Heart left ventricle (tissue), 16 donors: ENCODE results near the gene GOLGA6D. TPM values are rescaled to one million over a fixed set of nuclear protein-coding genes. Genes with fewer than 3 reads are reported as not detected.
"Not testable (repeated sequence)": the region's sequence is repeated elsewhere in the genome, so short reads cannot be mapped to it uniquely, and the experiment has no call there.

ENCODE experiments used
- ATAC-seq, 4 donors: fragments of 200-7000 bp; cut with Tn5 transposase; one replicate each; pipeline ENCODE4 v1.9.1; 2020 to 2022; ENCODE audit warnings: moderate library complexity in 4 of 4, mild to moderate bottlenecking in 3 of 4, moderate number of reproducible peaks in 1 of 4
- DNase-seq, 5 donors: peaks; one replicate each; pipeline ENCODE4 v3.0.0-alpha.2; 2020
- H3K27ac ChIP-seq, 12 donors: fragments of 200-600 bp; sonication (generic) in 4 of 12; one replicate each; pipeline versions ENCODE4 v1.5.0 to v1.8.0; 2016 to 2022; ENCODE audit warnings: mild to moderate bottlenecking in 2 of 12
- H3K27me3 ChIP-seq, 9 donors: fragments of 200-600 bp; sonication (generic) in 2 of 9; one replicate each; pipeline versions ENCODE4 v1.5.1 to v1.8.0; 2016 to 2022; ENCODE audit warnings: mild to moderate bottlenecking in 3 of 9
- H3K36me3 ChIP-seq, 9 donors: fragments of 200-600 bp; sonication (generic) in 2 of 9; one replicate each; pipeline versions ENCODE4 v1.5.0 to v1.8.0; 2018 to 2022; ENCODE audit warnings: mild to moderate bottlenecking in 2 of 9
- H3K4me1 ChIP-seq, 12 donors: fragments of 200-600 bp; sonication (generic) in 4 of 12; one replicate each; pipeline versions ENCODE4 v1.5.0 to v1.8.0; 2016 to 2022; ENCODE audit warnings: mild to moderate bottlenecking in 3 of 12
- H3K4me3 ChIP-seq, 12 donors: fragments of 200-600 bp; sonication (generic) in 4 of 12; one replicate each; pipeline versions ENCODE4 v1.5.0 to v1.8.0; 2017 to 2022; ENCODE audit warnings: mild to moderate bottlenecking in 9 of 12, moderate library complexity in 4 of 12
- H3K9me3 ChIP-seq, 12 donors: fragments of 200-600 bp; sonication (generic) in 4 of 12; one replicate each; pipeline versions ENCODE4 v1.5.0 to v1.8.0; 2016 to 2022; ENCODE audit warnings: mild to moderate bottlenecking in 1 of 12
- CTCF ChIP-seq, 12 donors: fragments of 200-600 bp; sonication (generic) in 4 of 12; IDR thresholded peaks; one replicate each; pipeline versions ENCODE4 v1.5.0 to v1.8.0; 2018 to 2022; ENCODE audit warnings: antibody characterized with exemption in 12 of 12, mild to moderate bottlenecking in 5 of 12
- POLR2A ChIP-seq, 2 donors: fragments of 450-650 bp; IDR thresholded peaks; one replicate each; pipeline ENCODE4 v1.6.1; 2017; ENCODE audit warnings: antibody characterized with exemption in 2 of 2, mild to moderate bottlenecking in 2 of 2, moderate library complexity in 2 of 2
- WGBS, 4 donors: extraction: QIAGEN DNeasy Blood & Tissue Kit in 2 of 4; methylation state at CpG; one replicate each; pipeline versions ENCODE4 v1.1.5 to v1.1.7; 2013 to 2018; 5-methylcytosine and 5-hydroxymethylcytosine counted together
- intact Hi-C, 10 donors: fragments of 100-400 bp; cut with DNase I; formaldehyde crosslinking; loops; one replicate each; pipeline versions ENCODE4 v1.11.1 to v1.14.2; 2022
- polyA plus RNA-seq, 2 donors: library from polyadenylated mRNA; stranded (reverse); fragments of 200-250 nt; gene quantifications; one replicate each; pipeline ENCODE4 v1.2.3, GENCODE V29; 2013
- total RNA-seq, 9 donors: library from RNA; depleted of rRNA in 2 of 9; stranded (reverse); fragments of >200 nt in 2 of 9; fragmentation: NEBNext Ultra II Directional in 3 of 9; extraction: Animal tissue kit (Norgen Biotek cat#: 25700) in 3 of 9; gene quantifications; one replicate each; pipeline versions ENCODE4 v1.1.0 to v1.2.4, GENCODE V29; 2016 to 2023
- donor health status: ischemic (EF 13 %, LVEDD 7.1; RV severe dilation, severe dysfunction).
- donor health status: healthy with polysubstance abuse.
- donor health status: DM: no; HTN: yes; CAD: no.
- donor health status: DM: no; HTN: no; CAD: no.
- donor health status: ischemic (EF 25% LVEDD 6.9; RV normal size, moderate dysfunction).
- donor health status: ischemic (EF 25% LVEDD 5.7; RV mildly dilated, moderate dysfunction).
- donor health status: healthy.
- donor health status: DM: yes; HTN: yes; CAD: no.
- donor health status: ischemic (EF 35%, LVEDD 5.7; RV mildly dilated, moderate dysfunction).
- donor health status: nonischemic (EF 11% LVEDD 7.7; RV severe dilation, severe dysfunction).
- donor health status: DM: yes; HTN: yes; CAD: no.
- donor health status: PGD.
- donor health status: ischemic (EF 29% LVEDD 5.4; RV normal size, mild dysfunction).
- donor health status: nonischemic (EF 23%, LVEDD 6.1; RV moderate dilation, normal function).

Gene GOLGA6D
- total and polyA plus RNA-seq, 11 donors, result not detected

DNA sequence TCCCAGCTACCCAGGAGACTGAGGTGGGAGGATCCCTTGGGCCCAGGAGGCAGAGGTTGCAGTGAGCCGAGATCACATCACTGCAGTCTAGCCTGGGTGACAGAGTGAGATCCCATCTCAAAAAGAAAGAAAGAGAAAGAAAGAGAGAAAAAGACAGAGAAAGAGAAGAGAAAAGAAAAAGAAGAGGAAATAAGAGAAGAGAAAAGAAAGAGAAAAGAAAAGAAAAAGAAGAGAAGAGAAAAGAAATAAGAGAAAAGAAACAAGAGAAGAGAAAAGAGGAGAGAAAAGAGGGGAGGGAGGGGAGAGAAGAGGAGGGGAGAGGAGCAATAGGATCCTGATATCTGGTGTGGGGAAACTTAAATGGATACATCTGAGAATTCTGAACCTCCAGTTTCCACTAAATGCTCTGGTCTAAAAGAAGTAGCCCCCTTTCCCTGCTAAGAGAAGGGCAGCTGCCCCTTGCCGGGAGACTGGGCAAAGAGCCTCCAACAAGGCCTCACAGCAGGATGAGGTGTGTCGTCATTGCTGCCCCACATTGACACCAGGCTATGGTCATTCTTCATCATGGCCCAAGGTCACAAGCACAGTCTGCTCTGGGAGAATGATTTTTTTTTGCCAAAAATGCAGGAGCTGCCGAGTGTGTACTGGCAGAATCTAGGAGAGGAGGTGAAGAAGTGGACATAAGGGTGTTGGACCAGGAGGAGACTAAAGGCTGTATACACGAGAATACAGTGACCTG is 32.1 kb downstream of the GOLGA6D start:
- DNase-seq (no peak), ATAC-seq (no peak)
- H3K4me3 ChIP-seq, result no peak overlapping the region
- H3K27ac ChIP-seq, result no peak overlapping the region
- peaks cover 0 to 4% (median 0%) of the 10 kb centered on the region in 9 donors for H3K27me3 ChIP-seq
- H3K9me3 ChIP-seq, result no peaks in the 10 kb centered on the region
- H3K36me3 ChIP-seq, result no peaks in the 10 kb centered on the region
- no peaks in the 10 kb centered on the region for H3K4me1 ChIP-seq
- 75 to 84% (median 83%) methylated on average over 5 of the region's 5 CpGs for whole genome bisulfite sequencing, 4 donors
- TF ChIP-seq POLR2A (IDR thresholded peaks at IDR 0.05) (no peak), CTCF (IDR thresholded peaks at IDR 0.05) (no peak)
- intact Hi-C loops, result loop anchor here in 3 of 10 donors (10.0 kb wide), 2 partner anchors 80 to 300 kb away; no protein-coding TSS in a partner anchor

DNA sequence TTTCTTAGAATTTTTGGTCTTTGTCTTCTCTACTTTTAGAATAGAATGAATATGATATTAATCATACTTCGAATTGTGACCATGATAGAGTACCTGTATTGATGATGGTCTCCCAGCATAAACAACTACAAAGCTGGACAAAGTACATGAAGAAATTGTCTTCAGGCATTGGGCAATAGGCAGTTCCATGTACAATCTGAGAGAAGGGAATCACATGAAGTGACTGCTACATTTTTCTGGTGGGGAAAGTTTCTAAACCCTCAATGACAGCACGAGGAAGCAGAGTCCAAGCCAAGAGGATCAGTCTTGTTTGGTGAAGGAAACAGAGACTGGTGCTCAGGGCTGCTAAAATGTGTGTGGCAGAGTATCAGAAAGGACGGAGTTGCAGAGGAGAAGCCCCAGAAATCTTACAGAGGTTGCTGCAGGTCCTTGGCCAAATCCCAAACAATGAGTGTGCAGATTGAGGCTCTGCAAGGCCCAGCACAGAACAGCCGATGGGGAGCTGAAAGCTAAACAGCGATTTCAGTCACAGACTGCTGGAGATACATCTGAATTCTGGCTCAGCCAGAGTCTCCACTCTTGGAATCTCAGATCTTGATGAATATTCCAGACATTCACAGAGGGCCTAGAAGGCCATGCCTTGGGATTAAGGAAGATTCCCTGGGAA is 36.7 kb downstream of the GOLGA6D start:
- 82 to 86% (median 84%) methylated on average over 5 of the region's 5 CpGs for WGBS, 4 donors
- H3K4me3 ChIP-seq, result not testable (repeated sequence)

DNA sequence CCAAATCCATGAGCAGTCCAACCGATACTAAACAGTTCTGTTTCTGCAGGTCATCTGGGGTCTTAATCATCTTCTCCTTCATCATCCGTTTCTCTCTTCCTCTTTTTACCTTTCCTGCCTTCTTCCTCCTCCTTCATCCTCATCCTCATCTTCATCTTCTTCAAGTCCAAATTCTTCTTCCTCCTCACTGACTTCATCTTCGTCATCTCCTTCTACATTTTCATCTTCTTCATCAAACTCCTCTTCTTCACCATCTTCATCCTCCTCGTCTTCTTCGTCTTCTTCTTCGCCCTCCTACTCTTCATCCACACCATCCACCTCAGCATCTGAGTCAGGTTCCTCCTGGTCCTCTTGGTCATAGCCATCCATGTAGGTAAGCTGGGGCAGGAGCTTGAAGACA is 39.1 kb downstream of the GOLGA6D start:
- ATAC-seq, result no peak
- intact Hi-C loops, result loop anchor here in 2 of 10 donors (10.0 kb wide), 1 partner anchor 87 kb away; no protein-coding TSS in a partner anchor

More for the DNA sequence above, 36.7 kb downstream of the GOLGA6D start:
- DNase-seq, ATAC-seq, H3K4me1 ChIP-seq, H3K9me3 ChIP-seq, H3K27ac ChIP-seq, H3K27me3 ChIP-seq, H3K36me3 ChIP-seq: not testable (repeated sequence)
- intact Hi-C loops, result loop anchor here in 3 of 10 donors (10.0 kb wide), 2 partner anchors 85 to 305 kb away; no protein-coding TSS in a partner anchor

GRCh38 chr15:75325922-75326321 is 43.3 kb downstream of the GOLGA6D start:
- no peak for ATAC-seq
- no peak for DNase-seq
- H3K4me1 ChIP-seq, result no peaks in the 10 kb centered on the region
- TF ChIP-seq CTCF (IDR thresholded peaks at IDR 0.05) (no peak), POLR2A (IDR thresholded peaks at IDR 0.05) (no peak)
- intact Hi-C loops, result loop anchor here in 2 of 10 donors (10.0 kb wide), 1 partner anchor 91 kb away; no protein-coding TSS in a partner anchor
- no peak overlapping the region for H3K27ac ChIP-seq
- H3K9me3 ChIP-seq, result no peaks in the 10 kb centered on the region
- 83 to 96% (median 90%) methylated on average over 4 of the region's 4 CpGs for WGBS, 4 donors
- no peaks in the 10 kb centered on the region for H3K27me3 ChIP-seq
- no peaks in the 10 kb centered on the region for H3K36me3 ChIP-seq
- H3K4me3 ChIP-seq, result no peak overlapping the region

More for the DNA sequence above, 39.1 kb downstream of the GOLGA6D start:
- H3K9me3 ChIP-seq, result no peaks in the 10 kb centered on the region
- H3K4me3 ChIP-seq, result no peak overlapping the region
- WGBS, 4 donors, result 88 to 90% (median 89%) methylated on average over 6 of the region's 6 CpGs
- no peaks in the 10 kb centered on the region for H3K27me3 ChIP-seq
- no peaks in the 10 kb centered on the region for H3K4me1 ChIP-seq
- TF ChIP-seq POLR2A (IDR thresholded peaks at IDR 0.05) (no peak), CTCF (IDR thresholded peaks at IDR 0.05) (no peak)
- no peak overlapping the region for H3K27ac ChIP-seq
- no peak for DNase-seq
- no peaks in the 10 kb centered on the region for H3K36me3 ChIP-seq
